Peyer's patch (tissue), 4 donors: Measurements from ENCODE around the gene C6orf58.

Source experiments
- CTCF ChIP-seq, 6 experiments: fragments of 450-650 bp in 4 of 6; fragments of 200-600 bp in 2 of 6; sonication (generic) in 1 of 6; IDR thresholded peaks; one replicate each; pipeline ENCODE4 v1.5.1; 2017 to 2019; ENCODE audit warnings: antibody characterized with exemption in 6 of 6, mild to moderate bottlenecking in 3 of 6, moderate library complexity in 1 of 6
- POLR2A ChIP-seq, 2 donors: fragments of 450-650 bp; IDR thresholded peaks; one replicate each; pipeline ENCODE4 v1.5.1; 2017; ENCODE audit warnings: antibody characterized with exemption in 2 of 2, mild to moderate bottlenecking in 2 of 2, moderate library complexity in 2 of 2

- TF ChIP-seq CTCF (IDR thresholded peaks at IDR 0.05) (no peak), POLR2A (IDR thresholded peaks at IDR 0.05) (no peak)
Measured at GRCh38 chr6:127587875-127588274, 10.9 kb downstream of the C6orf58 start.
